ENCODE data around the gene ADGRB2. TPM values are rescaled to one million over a fixed set of nuclear protein-coding genes. Genes with fewer than 3 reads are reported as not detected.

The ADGRB2 gene
- total and polyA plus RNA-seq, 2 donors from 2014 or later = 3.2 to 5.3 TPM

DNA sequence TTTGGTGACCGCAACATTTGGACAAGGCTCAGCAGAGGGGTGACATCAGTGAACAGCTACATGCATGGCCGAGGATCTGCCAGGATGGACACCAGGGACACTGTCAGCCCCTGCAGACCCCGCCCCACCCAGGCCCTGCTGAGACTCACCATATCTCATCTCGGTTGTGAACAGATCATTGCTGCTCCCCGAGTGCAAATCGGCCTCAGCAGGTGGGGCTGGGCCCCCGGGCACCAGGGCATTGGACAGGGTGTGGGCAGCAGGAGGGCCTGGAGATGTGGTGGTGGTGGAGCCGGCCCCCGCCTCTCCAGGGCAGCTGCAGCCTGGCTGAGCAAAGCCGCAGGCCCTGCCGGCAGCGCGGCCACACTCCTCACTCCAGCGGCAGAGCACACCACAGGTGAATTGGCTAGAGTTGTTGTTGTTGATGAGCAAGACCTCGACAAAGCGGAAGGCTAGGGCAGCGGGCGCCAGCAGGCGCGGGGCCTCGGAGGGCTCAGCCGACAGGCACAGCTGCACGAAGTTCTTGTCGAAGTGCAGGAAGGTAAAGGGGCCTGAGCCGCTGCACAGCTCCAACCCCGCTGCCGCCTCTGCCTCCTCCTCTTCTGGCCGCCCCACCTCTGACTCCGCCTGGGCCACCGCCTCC is 8.2 kb downstream of the ADGRB2 start:
- intact Hi-C loops (cut with DNase I) = no loop called here
- Histone ChIP-seq H3K9ac (ENCODE audit: low read length in 3 of 3) (no peak overlapping the region), H3K27me3 (ENCODE audit: control insufficient read depth, insufficient read depth, low read length) (no peaks in the 10 kb centered on the region), H3K27ac (ENCODE audit: low read depth in 2 of 2, low read length in 2 of 2) (no peak overlapping the region), H3K4me3 (ENCODE audit: low read length in 3 of 3) (no peak overlapping the region), H3K36me3 (ENCODE audit: control insufficient read depth in 2 of 3, insufficient read depth in 3 of 3, low read length in 3 of 3) (no peaks in the 10 kb centered on the region), H3K9me3 (ENCODE audit: control insufficient read depth in 2 of 3, insufficient read depth in 1 of 3, low read length in 3 of 3) (no peaks in the 10 kb centered on the region), H3K4me1 (ENCODE audit: control insufficient read depth in 2 of 3, insufficient read depth in 2 of 3, low read depth in 1 of 3, low read length in 3 of 3) (peaks cover 3 to 18% (median 4%) of the 10 kb centered on the region in 3 donors)
- TF ChIP-seq, protein P1, sequence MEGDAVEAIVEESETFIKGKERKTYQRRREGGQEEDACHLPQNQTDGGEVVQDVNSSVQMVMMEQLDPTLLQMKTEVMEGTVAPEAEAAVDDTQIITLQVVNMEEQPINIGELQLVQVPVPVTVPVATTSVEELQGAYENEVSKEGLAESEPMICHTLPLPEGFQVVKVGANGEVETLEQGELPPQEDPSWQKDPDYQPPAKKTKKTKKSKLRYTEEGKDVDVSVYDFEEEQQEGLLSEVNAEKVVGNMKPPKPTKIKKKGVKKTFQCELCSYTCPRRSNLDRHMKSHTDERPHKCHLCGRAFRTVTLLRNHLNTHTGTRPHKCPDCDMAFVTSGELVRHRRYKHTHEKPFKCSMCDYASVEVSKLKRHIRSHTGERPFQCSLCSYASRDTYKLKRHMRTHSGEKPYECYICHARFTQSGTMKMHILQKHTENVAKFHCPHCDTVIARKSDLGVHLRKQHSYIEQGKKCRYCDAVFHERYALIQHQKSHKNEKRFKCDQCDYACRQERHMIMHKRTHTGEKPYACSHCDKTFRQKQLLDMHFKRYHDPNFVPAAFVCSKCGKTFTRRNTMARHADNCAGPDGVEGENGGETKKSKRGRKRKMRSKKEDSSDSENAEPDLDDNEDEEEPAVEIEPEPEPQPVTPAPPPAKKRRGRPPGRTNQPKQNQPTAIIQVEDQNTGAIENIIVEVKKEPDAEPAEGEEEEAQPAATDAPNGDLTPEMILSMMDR (IDR thresholded peaks at IDR 0.05; ENCODE audit: borderline replicate concordance, extremely low read depth, insufficient read depth) = no peak
- DNase-seq (no peak), FAIRE-seq (no peak)

DNA sequence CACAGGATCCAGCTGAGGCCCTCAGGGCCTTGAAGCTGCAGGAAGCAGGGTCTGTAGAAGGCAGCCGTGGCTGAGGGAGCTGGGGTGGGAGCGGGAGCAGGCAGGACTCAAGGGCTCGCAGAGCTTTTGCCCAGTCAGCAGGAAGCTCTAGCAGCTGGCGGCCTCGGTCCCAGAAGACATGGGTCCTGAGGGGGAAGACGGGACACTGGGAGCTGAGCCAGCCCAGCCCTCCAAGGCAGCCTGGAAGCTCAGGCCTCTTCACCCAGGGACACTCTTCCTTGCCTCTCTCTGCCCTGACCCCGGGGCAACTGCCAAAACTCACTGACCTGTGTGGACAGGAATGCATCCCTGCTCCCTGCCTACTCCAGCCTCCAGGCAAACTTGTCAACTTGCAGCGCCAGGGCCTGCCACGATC is 8.9 kb downstream of the ADGRB2 start:
- intact Hi-C loops (cut with DNase I) = no loop called here
- H3K4me3 ChIP-seq (ENCODE audit: low read length in 3 of 3) = no peak overlapping the region
- H3K4me1 ChIP-seq (ENCODE audit: control insufficient read depth in 2 of 3, insufficient read depth in 2 of 3, low read depth in 1 of 3, low read length in 3 of 3) = peaks cover 3 to 18% (median 4%) of the 10 kb centered on the region in 3 donors
- H3K9me3 ChIP-seq (ENCODE audit: control insufficient read depth in 2 of 3, insufficient read depth in 1 of 3, low read length in 3 of 3) = no peaks in the 10 kb centered on the region
- H3K9ac ChIP-seq (ENCODE audit: low read length in 3 of 3) = no peak overlapping the region
- no peaks in the 10 kb centered on the region for H3K36me3 ChIP-seq (ENCODE audit: control insufficient read depth in 2 of 3, insufficient read depth in 3 of 3, low read length in 3 of 3)
- TF ChIP-seq, protein P1 (IDR thresholded peaks at IDR 0.05; ENCODE audit: borderline replicate concordance, extremely low read depth, insufficient read depth) = no peak
- no peaks in the 10 kb centered on the region for H3K27me3 ChIP-seq (ENCODE audit: control insufficient read depth, insufficient read depth, low read length)
- no peak for FAIRE-seq
- H3K27ac ChIP-seq (ENCODE audit: low read depth in 2 of 2, low read length in 2 of 2) = no peak overlapping the region
- DNase-seq = peak in 3 of 5 donors; percentile 24 to 89 (median 61)

DNA sequence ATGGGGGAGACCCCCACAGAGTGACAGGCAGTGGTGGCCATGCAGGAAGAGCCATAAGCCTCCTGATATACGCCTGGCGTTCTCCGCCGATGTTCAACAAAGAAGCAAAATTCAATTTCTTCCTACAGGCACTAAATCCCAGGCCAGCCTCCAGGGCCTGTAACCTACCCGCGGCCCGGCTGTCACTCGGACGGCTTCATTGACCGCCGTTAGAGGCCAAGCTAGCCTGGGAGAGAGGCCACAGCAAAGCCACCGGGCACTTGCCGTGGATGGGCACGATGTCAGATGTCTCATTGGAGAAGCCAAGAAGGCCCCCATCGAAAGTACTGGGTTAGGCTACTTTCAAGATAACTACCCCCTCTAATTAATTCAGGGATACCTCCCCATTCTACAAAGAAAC is 9.7 kb downstream of the ADGRB2 start:
- Histone ChIP-seq H3K27me3 (ENCODE audit: control insufficient read depth, insufficient read depth, low read length) (no peaks in the 10 kb centered on the region), H3K4me3 (ENCODE audit: low read length in 3 of 3) (no peak overlapping the region), H3K36me3 (ENCODE audit: control insufficient read depth in 2 of 3, insufficient read depth in 3 of 3, low read length in 3 of 3) (no peaks in the 10 kb centered on the region), H3K9ac (ENCODE audit: low read length in 3 of 3) (no peak overlapping the region), H3K4me1 (ENCODE audit: control insufficient read depth in 2 of 3, insufficient read depth in 2 of 3, low read depth in 1 of 3, low read length in 3 of 3) (peaks cover 3 to 18% (median 4%) of the 10 kb centered on the region in 3 donors), H3K9me3 (ENCODE audit: control insufficient read depth in 2 of 3, insufficient read depth in 1 of 3, low read length in 3 of 3) (no peaks in the 10 kb centered on the region), H3K27ac (ENCODE audit: low read depth in 2 of 2, low read length in 2 of 2) (no peak overlapping the region)
- no peak for DNase-seq
- intact Hi-C loops (cut with DNase I) = no loop called here
- no peak for FAIRE-seq
- TF ChIP-seq, protein P1 (IDR thresholded peaks at IDR 0.05; ENCODE audit: borderline replicate concordance, extremely low read depth, insufficient read depth) = no peak

Data from kidney (tissue), 14 donors.